HepG2 (cell line): ENCODE results near the gene TMEM50B. TPM values are rescaled to one million over a fixed set of nuclear protein-coding genes. Genes with fewer than 3 reads are reported as not detected.

Experiments used
- ARNT2 ChIP-seq: sonication (generic); formaldehyde crosslinking; IDR thresholded peaks from 2 replicates; pipeline ENCODE4 v1.8.0; 2022; ENCODE audit warnings: mild to moderate bottlenecking, low read depth, missing genetic modification reagents, moderate library complexity
- GABPA ChIP-seq, 2 experiments: IDR thresholded peaks; 2 replicates each; pipeline ENCODE4 v1.6.1; 2011 to 2016; ENCODE audit warnings: low read depth in 2 of 2, low read length in 1 of 2, missing biosample characterization in 1 of 2, missing genetic modification characterization in 1 of 2
- HCFC1 ChIP-seq: fragments of 150-350 bp; IDR thresholded peaks from 2 replicates; pipeline ENCODE4 v1.6.1; 2014; ENCODE audit warnings: low read depth, low read length
- HNF4G ChIP-seq, 2 experiments: sonication (generic) in 1 of 2; formaldehyde crosslinking in 1 of 2; IDR thresholded peaks; 2 replicates each; pipeline versions ENCODE4 v1.4.0 to v1.6.1; 2011 to 2020; ENCODE audit warnings: borderline replicate concordance in 2 of 2, low read depth in 2 of 2, mild to moderate bottlenecking in 2 of 2, low read length in 1 of 2, missing genetic modification reagents in 1 of 2, moderate library complexity in 1 of 2
- MIER2 ChIP-seq: IDR thresholded peaks from 2 replicates; pipeline ENCODE4 v1.6.1; 2016; ENCODE audit warnings: missing biosample characterization, missing genetic modification reagents
- TEAD3 ChIP-seq: optimal IDR thresholded peaks from 2 replicates; pipeline ENCODE3; 2016; ENCODE audit warnings: borderline replicate concordance
- ZNF407 ChIP-seq: sonication (generic); formaldehyde crosslinking; IDR thresholded peaks from one replicate; pipeline ENCODE4 v1.5.1; 2020; ENCODE audit warnings: mild to moderate bottlenecking, missing genetic modification reagents; ENCODE audit errors: not compliant biosample characterization
- ZNF614 ChIP-seq: IDR thresholded peaks from 2 replicates; pipeline ENCODE4 v1.6.1; 2018; ENCODE audit warnings: missing biosample characterization, missing genetic modification reagents, inconsistent platforms, borderline replicate concordance
- polyA plus RNA-seq, 8 experiments: library from polyadenylated mRNA; depleted of rRNA in 3 of 8; stranded (reverse) in 7 of 8; unstranded in 1 of 8; fragments of >200 nt; fragmentation: Illumina TruSeq in 4 of 8; extraction: Trizol in 4 of 8; gene quantifications; 2 replicates each; pipeline versions ENCODE4 v1.2.1 to v1.2.3, GENCODE V29; 2011 to 2016; ENCODE audit warnings: low read depth in 4 of 8, missing spikeins in 1 of 8, mixed read lengths in 1 of 8; ENCODE audit not compliant: insufficient read depth in 1 of 8
- total RNA-seq, 5 experiments: library from RNA; depleted of rRNA; stranded (reverse); fragments of >200 nt; fragmentation: Illumina TruSeq; extraction: Trizol; gene quantifications; 2 replicates each; pipeline ENCODE4 v1.2.3, GENCODE V29; 2016; ENCODE audit warnings: low read depth in 1 of 5
- TF ChIP-seq, protein P1 (sequence below): IDR thresholded peaks from 2 replicates; pipeline ENCODE4 v1.6.1; 2012; ENCODE audit warnings: inconsistent platforms
- TF ChIP-seq, protein P2 (sequence below): sonication (generic); formaldehyde crosslinking; IDR thresholded peaks from 2 replicates; pipeline ENCODE4 v1.5.0; 2020; ENCODE audit warnings: mild to moderate bottlenecking, missing genetic modification reagents
- TF ChIP-seq, protein P3 (sequence below): sonication (generic); formaldehyde crosslinking; IDR thresholded peaks from 2 replicates; pipeline ENCODE4 v1.5.1; 2020; ENCODE audit warnings: mild to moderate bottlenecking, moderate library complexity, missing genetic modification reagents

Gene TMEM50B
- total and polyA plus RNA-seq, 2 of the 13 experiments (the other 11 are each of a cell fraction or from before 2014, with no cell fraction given) = 29.9 to 46.3 TPM

- TF ChIP-seq ZNF407 = peak; percentile 4
- no peak for TF ChIP-seq HNF4G (IDR thresholded peaks at IDR 0.05; ENCODE audit: borderline replicate concordance, low read depth, low read length)
- TF ChIP-seq HNF4G (CRISPR knock-in tag; IDR thresholded peaks at IDR 0.05; ENCODE audit: borderline replicate concordance, low read depth) = peak; percentile 31; the same call in 1 of the 2 replicates
- TF ChIP-seq GABPA (IDR thresholded peaks at IDR 0.05; ENCODE audit: low read depth, low read length) = no peak
- TF ChIP-seq GABPA (CRISPR knock-in tag; IDR thresholded peaks at IDR 0.05; ENCODE audit: low read depth) = peak; percentile 44; the same call in 1 of the 2 replicates
- TF ChIP-seq TEAD3 (CRISPR knock-in tag) = no peak
- TF ChIP-seq, protein P1, sequence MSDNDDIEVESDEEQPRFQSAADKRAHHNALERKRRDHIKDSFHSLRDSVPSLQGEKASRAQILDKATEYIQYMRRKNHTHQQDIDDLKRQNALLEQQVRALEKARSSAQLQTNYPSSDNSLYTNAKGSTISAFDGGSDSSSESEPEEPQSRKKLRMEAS = peak; percentile 56
- peak; percentile 21; the same call in 1 of the 2 replicates for TF ChIP-seq HCFC1
- TF ChIP-seq, protein P2, sequence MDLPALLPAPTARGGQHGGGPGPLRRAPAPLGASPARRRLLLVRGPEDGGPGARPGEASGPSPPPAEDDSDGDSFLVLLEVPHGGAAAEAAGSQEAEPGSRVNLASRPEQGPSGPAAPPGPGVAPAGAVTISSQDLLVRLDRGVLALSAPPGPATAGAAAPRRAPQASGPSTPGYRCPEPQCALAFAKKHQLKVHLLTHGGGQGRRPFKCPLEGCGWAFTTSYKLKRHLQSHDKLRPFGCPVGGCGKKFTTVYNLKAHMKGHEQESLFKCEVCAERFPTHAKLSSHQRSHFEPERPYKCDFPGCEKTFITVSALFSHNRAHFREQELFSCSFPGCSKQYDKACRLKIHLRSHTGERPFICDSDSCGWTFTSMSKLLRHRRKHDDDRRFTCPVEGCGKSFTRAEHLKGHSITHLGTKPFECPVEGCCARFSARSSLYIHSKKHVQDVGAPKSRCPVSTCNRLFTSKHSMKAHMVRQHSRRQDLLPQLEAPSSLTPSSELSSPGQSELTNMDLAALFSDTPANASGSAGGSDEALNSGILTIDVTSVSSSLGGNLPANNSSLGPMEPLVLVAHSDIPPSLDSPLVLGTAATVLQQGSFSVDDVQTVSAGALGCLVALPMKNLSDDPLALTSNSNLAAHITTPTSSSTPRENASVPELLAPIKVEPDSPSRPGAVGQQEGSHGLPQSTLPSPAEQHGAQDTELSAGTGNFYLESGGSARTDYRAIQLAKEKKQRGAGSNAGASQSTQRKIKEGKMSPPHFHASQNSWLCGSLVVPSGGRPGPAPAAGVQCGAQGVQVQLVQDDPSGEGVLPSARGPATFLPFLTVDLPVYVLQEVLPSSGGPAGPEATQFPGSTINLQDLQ = peak; percentile 48; the same call in 1 of the 2 replicates
- TF ChIP-seq ZNF614 = peak; percentile 23; the same call in 1 of the 2 replicates
- TF ChIP-seq ARNT2 (CRISPR knock-in tag) = 0 out of 2 replicates have a peak, but pooled peaks have one; percentile 16
- TF ChIP-seq, protein P3, sequence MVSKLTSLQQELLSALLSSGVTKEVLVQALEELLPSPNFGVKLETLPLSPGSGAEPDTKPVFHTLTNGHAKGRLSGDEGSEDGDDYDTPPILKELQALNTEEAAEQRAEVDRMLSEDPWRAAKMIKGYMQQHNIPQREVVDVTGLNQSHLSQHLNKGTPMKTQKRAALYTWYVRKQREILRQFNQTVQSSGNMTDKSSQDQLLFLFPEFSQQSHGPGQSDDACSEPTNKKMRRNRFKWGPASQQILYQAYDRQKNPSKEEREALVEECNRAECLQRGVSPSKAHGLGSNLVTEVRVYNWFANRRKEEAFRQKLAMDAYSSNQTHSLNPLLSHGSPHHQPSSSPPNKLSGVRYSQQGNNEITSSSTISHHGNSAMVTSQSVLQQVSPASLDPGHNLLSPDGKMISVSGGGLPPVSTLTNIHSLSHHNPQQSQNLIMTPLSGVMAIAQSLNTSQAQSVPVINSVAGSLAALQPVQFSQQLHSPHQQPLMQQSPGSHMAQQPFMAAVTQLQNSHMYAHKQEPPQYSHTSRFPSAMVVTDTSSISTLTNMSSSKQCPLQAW (CRISPR knock-in tag) = peak; percentile 32; the same call in 1 of the 2 replicates
- TF ChIP-seq MIER2 (CRISPR knock-in tag) = peak; percentile 18; the same call in 1 of the 2 replicates
Measured at GRCh38 chr21:33479679-33480480, at the start of gene TMEM50B (continued).
